NT2/D1 (cell line): Measurements from ENCODE around the gene DMD.

ENCODE experiments used
- YY1 ChIP-seq: IDR thresholded peaks from 2 replicates; pipeline ENCODE4 v1.6.1; 2011; ENCODE audit not compliant: insufficient read length, insufficient read depth
- ZNF274 ChIP-seq: IDR thresholded peaks from 2 replicates; pipeline ENCODE4 v1.6.1; 2011; ENCODE audit warnings: mild to moderate bottlenecking, low read depth, low read length

DNA sequence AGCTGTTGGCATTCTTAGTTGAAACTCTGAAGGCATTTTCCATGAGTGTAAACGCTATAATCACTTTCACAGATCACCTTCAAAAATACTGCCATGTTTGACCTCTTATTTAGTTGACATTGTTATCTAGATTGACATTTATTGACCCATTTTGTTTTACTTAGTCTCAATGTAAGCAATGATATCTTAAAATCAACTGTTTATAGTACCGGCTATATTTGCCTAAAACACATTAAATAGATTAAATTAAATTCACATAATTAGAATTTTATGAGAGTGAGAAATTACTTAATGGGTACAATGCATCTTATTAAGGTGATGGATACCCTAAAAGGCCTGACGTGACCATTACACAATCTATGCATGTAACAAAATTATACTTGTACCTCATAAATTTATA, 1621.8 kb downstream of the DMD start:
- TF ChIP-seq YY1 = no peak
- TF ChIP-seq ZNF274 = no peak
